Measurements from ENCODE around the gene GPS2. TPM values are rescaled to one million over a fixed set of nuclear protein-coding genes. Genes with fewer than 3 reads are reported as not detected.

Gene GPS2
- total RNA-seq, 1 donor from 2014 or later, result 20.5 TPM

GRCh38 chr17:7289256-7290032, 25.7 kb downstream of the GPS2 start:
- TF ChIP-seq EZH2 (IDR thresholded peaks at IDR 0.05) (no peak), CTCF (IDR thresholded peaks at IDR 0.05) (no peak), EZH2phosphoT487 (IDR thresholded peaks at IDR 0.05) (no peak)
- peaks cover 1% of the 10 kb centered on the region for H3K36me3 Mint-ChIP-seq

GRCh38 chr17:7285679-7286078, 29.5 kb downstream of the GPS2 start:
- peaks cover 1% of the 10 kb centered on the region for H3K36me3 Mint-ChIP-seq
- H3K4me1 Mint-ChIP-seq, result peaks cover 14% of the 10 kb centered on the region
- Histone ChIP-seq H3K9me3 (ENCODE audit: low read depth) (no peaks in the 10 kb centered on the region), H2AFZ (replicated peaks) (no peak overlapping the region), H3K27me3 (peaks cover 28% of the 10 kb centered on the region), H3K27ac (no peak overlapping the region), H3F3A (ENCODE audit: low read depth) (peaks cover 6% of the 10 kb centered on the region), H3K4me2 (no peak overlapping the region), H3K9ac (no peak overlapping the region), H3K79me2 (ENCODE audit: low read depth) (no peaks in the 10 kb centered on the region), H4K20me1 (ENCODE audit: low read depth) (peaks cover 16% of the 10 kb centered on the region), H3K4me3 (no peak overlapping the region), H3K36me3 (no peaks in the 10 kb centered on the region), H3K4me1 (peaks cover 4% of the 10 kb centered on the region)
- H3K4me3 Mint-ChIP-seq, result peak overlapping the region; percentile 58
- DNase-seq (ENCODE audit: low spot score), result no peak
- peaks cover 1% of the 10 kb centered on the region for H3K9me3 Mint-ChIP-seq
- H3K27me3 Mint-ChIP-seq (ENCODE audit: insufficient read depth, low read depth), result peaks cover 14% of the 10 kb centered on the region
- no peak for TF ChIP-seq EZH2phosphoT487 (IDR thresholded peaks at IDR 0.05)
- TF ChIP-seq CTCF (IDR thresholded peaks at IDR 0.05), result no peak
- no peak for TF ChIP-seq EZH2 (IDR thresholded peaks at IDR 0.05)
- no peak overlapping the region for H3K27ac Mint-ChIP-seq

More at GRCh38 chr17:7289256-7290032, 25.7 kb downstream of the GPS2 start:
- no peak overlapping the region for H3K4me2 ChIP-seq
- no peaks in the 10 kb centered on the region for H3K36me3 ChIP-seq
- no peak overlapping the region for H3K27ac ChIP-seq
- H3K79me2 ChIP-seq (ENCODE audit: low read depth), result no peaks in the 10 kb centered on the region
- Mint-ChIP-seq H3K4me1 (peaks cover 11% of the 10 kb centered on the region), H3K27me3 (ENCODE audit: insufficient read depth, low read depth) (peaks cover 12% of the 10 kb centered on the region), H3K9me3 (peaks cover 2% of the 10 kb centered on the region), H3K4me3 (no peak overlapping the region), H3K27ac (no peak overlapping the region)
- no peak for DNase-seq (ENCODE audit: low spot score)
- peaks cover 15% of the 10 kb centered on the region for H3F3A ChIP-seq (ENCODE audit: low read depth)
- peaks cover 5% of the 10 kb centered on the region for H4K20me1 ChIP-seq (ENCODE audit: low read depth)
- peaks cover 39% of the 10 kb centered on the region for H3K27me3 ChIP-seq
- H3K4me1 ChIP-seq, result peaks cover 7% of the 10 kb centered on the region
- no peak overlapping the region for H2AFZ ChIP-seq (replicated peaks)
- no peak overlapping the region for H3K4me3 ChIP-seq
- no peaks in the 10 kb centered on the region for H3K9me3 ChIP-seq (ENCODE audit: low read depth)
- no peak overlapping the region for H3K9ac ChIP-seq

GRCh38 chr17:7284911-7285310, 30.2 kb downstream of the GPS2 start:
- peaks cover 20% of the 10 kb centered on the region for H3K4me1 Mint-ChIP-seq
- no peaks in the 10 kb centered on the region for H3K9me3 ChIP-seq (ENCODE audit: low read depth)
- H3K36me3 ChIP-seq, result no peaks in the 10 kb centered on the region
- peaks cover 14% of the 10 kb centered on the region for H3F3A ChIP-seq (ENCODE audit: low read depth)
- H3K9me3 Mint-ChIP-seq, result peaks cover 1% of the 10 kb centered on the region
- peaks cover 4% of the 10 kb centered on the region for H3K4me1 ChIP-seq
- H3K36me3 Mint-ChIP-seq, result peaks cover 1% of the 10 kb centered on the region
- H3K27me3 Mint-ChIP-seq (ENCODE audit: insufficient read depth, low read depth), result peaks cover 17% of the 10 kb centered on the region
- H2AFZ ChIP-seq (replicated peaks), result no peak overlapping the region
- no peak overlapping the region for H3K4me2 ChIP-seq
- no peak overlapping the region for H3K27ac ChIP-seq
- no peak overlapping the region for H3K27ac Mint-ChIP-seq
- no peak overlapping the region for H3K4me3 Mint-ChIP-seq
- no peak overlapping the region for H3K4me3 ChIP-seq
- no peak overlapping the region for H3K9ac ChIP-seq
- H4K20me1 ChIP-seq (ENCODE audit: low read depth), result peaks cover 16% of the 10 kb centered on the region
- DNase-seq (ENCODE audit: low spot score), result no peak
- peaks cover 32% of the 10 kb centered on the region for H3K27me3 ChIP-seq
- H3K79me2 ChIP-seq (ENCODE audit: low read depth), result no peaks in the 10 kb centered on the region
- TF ChIP-seq EZH2 (IDR thresholded peaks at IDR 0.05) (no peak), EZH2phosphoT487 (IDR thresholded peaks at IDR 0.05) (no peak), CTCF (IDR thresholded peaks at IDR 0.05) (no peak)
